GM12891 (cell line): ENCODE measurements around the gene OR11L1.

Source experiments
- POLR2A ChIP-seq: IDR thresholded peaks from 2 replicates; pipeline ENCODE4 v1.6.1; 2011; ENCODE audit warnings: low read depth, low read length, control low read depth
- POLR2AphosphoS5 ChIP-seq: IDR thresholded peaks from 2 replicates; pipeline ENCODE4 v1.6.1; 2011; ENCODE audit warnings: low read depth, low read length, control low read depth
- POU2F2 ChIP-seq: IDR thresholded peaks from 2 replicates; pipeline ENCODE4 v1.6.1; 2011; ENCODE audit warnings: low read depth, mild to moderate bottlenecking, control low read depth, low read length, moderate library complexity

- no peak for TF ChIP-seq POLR2AphosphoS5
- TF ChIP-seq POLR2A = no peak
- TF ChIP-seq POU2F2 = no peak
Measured at GRCh38 chr1:247865416-247865815, 23.7 kb upstream of the OR11L1 start.
